GM06990 (cell line): ENCODE measurements around the gene PPP1R16B.

Experiments
- DNase-seq: peaks from one replicate; pipeline ENCODE4 v3.0.0-alpha.2; 2011; ENCODE audit not compliant: insufficient read length; ENCODE audit errors: extremely low read depth
- H3K27me3 ChIP-seq: replicated peaks from 2 replicates; pipeline ENCODE4 v1.6.0; 2011; ENCODE audit warnings: low read length; ENCODE audit not compliant: control insufficient read depth, insufficient read depth
- H3K36me3 ChIP-seq: 2 replicates; pipeline ENCODE4 v1.5.1; 2011; ENCODE audit warnings: low read length; ENCODE audit not compliant: control insufficient read depth, insufficient read depth
- H3K4me3 ChIP-seq: replicated peaks from 2 replicates; pipeline ENCODE4 v1.5.1; 2011; ENCODE audit warnings: low read depth, mild to moderate bottlenecking, control low read depth, low read length
- CTCF ChIP-seq: IDR thresholded peaks from 2 replicates; pipeline ENCODE4 v1.5.1; 2011; ENCODE audit warnings: low read length, control low read depth, mild to moderate bottlenecking, inconsistent platforms; ENCODE audit not compliant: insufficient read depth, poor library complexity, severe bottlenecking

PPP1R16B gene

GRCh38 chr20:38763616-38764015 lies 41.9 kb upstream of the PPP1R16B start:
- no peak for DNase-seq
- Histone ChIP-seq H3K4me3 (no peak overlapping the region), H3K36me3 (peaks cover 14% of the 10 kb centered on the region), H3K27me3 (no peaks in the 10 kb centered on the region)
- TF ChIP-seq CTCF = no peak

DNA sequence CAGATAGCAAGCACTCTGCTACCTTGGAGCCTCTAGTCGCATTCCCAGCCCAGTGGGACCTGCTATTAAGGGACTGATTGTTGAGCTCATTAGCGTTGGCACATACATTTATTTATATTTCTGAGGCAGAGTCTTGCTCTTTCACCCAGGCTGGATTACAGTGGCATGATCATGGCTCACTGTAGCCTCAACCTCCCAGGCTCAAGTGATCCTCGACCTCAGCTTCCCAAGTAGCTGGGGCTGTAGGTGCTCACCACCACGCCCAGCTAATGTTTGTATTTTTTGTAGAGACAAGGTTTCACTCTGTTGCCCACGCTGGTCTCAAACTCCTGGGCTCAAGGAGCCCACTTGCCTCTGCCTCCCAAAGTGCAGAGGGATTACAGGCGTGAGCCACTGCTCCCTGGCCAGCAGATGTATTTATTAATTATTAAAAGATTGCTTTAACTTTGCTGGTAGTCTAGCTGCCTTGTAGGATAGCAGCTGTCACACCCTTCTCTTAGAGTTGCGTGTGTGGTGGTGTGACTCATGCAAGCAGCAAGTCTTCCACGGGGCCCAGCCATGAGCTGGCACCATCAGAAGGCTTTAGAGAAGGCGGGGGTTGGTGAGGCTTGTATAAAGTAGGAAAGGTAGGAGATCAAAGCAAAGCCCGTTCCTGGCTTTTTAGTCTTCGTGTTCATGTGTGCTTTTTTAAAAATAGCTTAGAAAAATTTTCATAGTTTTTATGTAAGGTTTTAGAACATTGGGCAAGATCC lies 40.8 kb upstream of the PPP1R16B start:
- Histone ChIP-seq H3K36me3 (peaks cover 12% of the 10 kb centered on the region), H3K27me3 (no peaks in the 10 kb centered on the region), H3K4me3 (no peak overlapping the region)
- DNase-seq = no peak
- no peak for TF ChIP-seq CTCF

DNA sequence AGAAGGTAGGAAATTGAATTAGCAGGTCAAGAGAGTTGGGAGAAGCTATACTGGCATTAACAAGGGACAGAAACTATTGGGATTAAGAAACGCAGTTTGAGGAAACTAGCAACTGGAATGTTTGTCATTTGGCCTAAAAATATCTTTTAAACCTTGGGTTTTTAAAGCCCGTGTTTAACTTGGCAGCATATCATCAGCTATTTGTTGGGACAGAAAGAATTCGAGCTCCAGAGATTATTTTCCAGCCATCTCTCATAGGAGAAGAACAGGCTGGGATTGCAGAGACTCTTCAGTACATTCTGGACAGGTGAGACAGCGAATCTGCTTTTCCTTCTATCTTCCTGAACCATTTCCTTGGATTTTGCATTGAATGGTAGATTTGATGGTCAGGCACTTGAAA lies 39.4 kb upstream of the PPP1R16B start:
- Histone ChIP-seq H3K4me3 (no peak overlapping the region), H3K27me3 (no peaks in the 10 kb centered on the region), H3K36me3 (peaks cover 10% of the 10 kb centered on the region)
- TF ChIP-seq CTCF = no peak
- no peak for DNase-seq

DNA sequence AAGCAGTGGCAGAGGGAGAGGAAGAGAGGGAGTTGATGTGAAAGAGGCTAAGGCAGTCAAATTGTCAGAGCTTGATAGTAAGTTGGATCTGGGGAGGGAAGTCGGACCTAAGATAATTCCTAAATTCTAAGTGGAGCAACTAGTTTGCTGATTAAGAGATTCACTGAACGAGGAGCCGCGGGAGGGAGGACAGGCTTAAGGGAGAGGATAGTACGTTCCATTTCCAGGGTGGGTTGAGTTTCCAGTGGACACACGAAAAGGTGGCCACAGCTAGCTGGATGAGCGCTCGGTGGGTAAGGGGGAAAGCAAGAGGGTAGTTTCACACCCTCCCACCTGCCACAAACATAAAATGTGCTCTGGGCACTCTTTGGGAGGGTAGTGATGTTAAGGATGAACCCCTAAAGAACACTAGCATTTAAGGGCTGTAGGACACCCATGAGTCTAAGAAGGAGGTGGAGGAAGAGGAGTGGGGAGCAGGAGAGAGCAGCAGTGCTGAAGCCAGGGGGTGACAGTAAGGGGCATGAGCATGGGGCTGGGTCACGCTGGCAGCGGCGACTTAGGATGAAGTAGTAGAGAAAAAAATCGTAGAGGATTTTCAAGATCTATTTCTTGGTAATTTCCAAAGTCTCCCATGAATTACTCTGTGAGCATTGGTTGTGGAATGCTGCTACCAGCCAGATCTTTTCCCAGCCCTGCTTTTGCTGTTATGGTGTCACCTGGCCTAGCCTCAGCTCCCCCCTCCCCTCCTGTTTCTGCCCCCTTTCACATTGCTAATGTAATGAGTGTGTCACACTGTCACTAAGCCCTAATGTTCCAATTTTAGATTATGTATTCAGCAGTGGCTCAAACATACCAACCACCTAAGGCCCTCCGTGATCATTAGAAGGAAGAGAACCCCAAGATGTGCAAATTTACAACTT lies 35.9 kb upstream of the PPP1R16B start:
- TF ChIP-seq CTCF = no peak
- peaks cover 12% of the 10 kb centered on the region for H3K36me3 ChIP-seq

DNA sequence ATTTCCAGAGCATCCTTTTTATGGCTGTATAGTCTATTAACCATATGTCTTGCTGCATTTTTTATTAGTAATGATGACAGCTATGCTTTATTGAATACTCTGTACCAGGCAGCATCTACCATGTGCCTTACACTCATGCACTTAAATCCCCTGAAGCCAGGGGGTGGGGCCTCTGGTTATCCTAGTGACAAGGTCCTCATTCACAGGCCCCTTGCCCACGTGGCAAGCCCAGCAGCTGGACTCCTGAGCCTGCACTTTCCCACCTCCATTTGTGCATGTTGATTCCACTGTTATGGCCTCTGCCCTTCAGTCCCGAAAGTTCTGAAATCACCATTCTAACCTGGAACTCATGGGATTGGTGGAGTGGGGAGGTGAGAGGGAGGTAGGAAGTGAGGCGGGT lies 35.0 kb upstream of the PPP1R16B start:
- TF ChIP-seq CTCF = no peak
- no peak for DNase-seq
- no peak overlapping the region for H3K4me3 ChIP-seq
- H3K36me3 ChIP-seq = peaks cover 12% of the 10 kb centered on the region
- no peaks in the 10 kb centered on the region for H3K27me3 ChIP-seq

More for the DNA sequence above, 35.9 kb upstream of the PPP1R16B start:
- no peak for DNase-seq
- Histone ChIP-seq H3K4me3 (no peak overlapping the region), H3K27me3 (no peaks in the 10 kb centered on the region)
